Stimulated activated CD8-positive, alpha-beta memory T cell treated with anti-CD3 and anti-CD28 coated beads, Interleukin-4, amount 100 ng/mL, for 4 hours (primary cell): Measurements from ENCODE around the gene RGS7.

ENCODE experiments used
- DNase-seq, 2 donors: peaks; one replicate each; pipeline ENCODE4 v3.0.0-alpha.2; 2020; ENCODE audit warnings: low read depth in 2 of 2, low spot score in 1 of 2

RGS7 gene

GRCh38 chr1:241356519-241357365, at the start of gene RGS7:
RGS7 (minus strand) TSS chr1:241357205.
- no peak for DNase-seq

DNA sequence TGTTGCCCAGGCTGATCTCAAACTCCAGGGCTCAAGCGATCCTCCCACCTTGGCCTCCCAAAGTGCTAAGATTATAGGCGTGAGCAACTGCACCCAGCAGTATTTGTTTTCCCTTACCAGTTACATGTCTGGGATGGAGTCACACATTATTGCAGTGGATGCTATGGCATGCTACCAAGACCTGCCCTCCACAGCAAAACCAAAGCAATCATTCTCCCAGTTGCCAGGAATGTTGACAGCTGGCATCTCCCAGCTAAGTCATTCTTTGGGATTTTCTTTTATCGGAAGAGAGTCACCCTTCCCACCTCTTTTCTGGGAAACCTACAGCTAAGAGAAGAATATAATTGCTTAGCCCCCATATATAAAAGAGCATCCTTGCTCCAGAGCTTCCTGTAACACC, 49.4 kb upstream of the RGS7 start:
- DNase-seq = no peak

DNA sequence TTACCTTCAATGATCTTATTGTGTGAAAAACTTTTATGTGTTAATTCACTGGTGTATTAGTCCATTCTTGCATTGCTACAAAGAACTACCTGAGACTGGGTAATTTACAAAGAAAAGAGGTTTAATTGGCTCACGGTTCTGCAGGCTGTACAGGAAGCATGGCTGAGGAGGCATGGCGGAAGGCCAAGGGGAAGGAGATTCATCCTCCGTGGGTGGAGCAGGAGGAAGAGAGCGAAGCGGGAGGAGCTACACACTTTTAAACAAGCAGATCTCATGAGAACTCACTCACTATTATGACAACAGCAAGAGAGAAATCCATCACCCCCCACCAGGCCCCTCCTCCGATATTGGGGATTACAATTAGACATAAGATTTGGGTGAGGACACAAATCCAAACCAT, 44.2 kb upstream of the RGS7 start:
- no peak for DNase-seq

GRCh38 chr1:241396747-241397681, 40.0 kb upstream of the RGS7 start:
- DNase-seq = no peak

DNA sequence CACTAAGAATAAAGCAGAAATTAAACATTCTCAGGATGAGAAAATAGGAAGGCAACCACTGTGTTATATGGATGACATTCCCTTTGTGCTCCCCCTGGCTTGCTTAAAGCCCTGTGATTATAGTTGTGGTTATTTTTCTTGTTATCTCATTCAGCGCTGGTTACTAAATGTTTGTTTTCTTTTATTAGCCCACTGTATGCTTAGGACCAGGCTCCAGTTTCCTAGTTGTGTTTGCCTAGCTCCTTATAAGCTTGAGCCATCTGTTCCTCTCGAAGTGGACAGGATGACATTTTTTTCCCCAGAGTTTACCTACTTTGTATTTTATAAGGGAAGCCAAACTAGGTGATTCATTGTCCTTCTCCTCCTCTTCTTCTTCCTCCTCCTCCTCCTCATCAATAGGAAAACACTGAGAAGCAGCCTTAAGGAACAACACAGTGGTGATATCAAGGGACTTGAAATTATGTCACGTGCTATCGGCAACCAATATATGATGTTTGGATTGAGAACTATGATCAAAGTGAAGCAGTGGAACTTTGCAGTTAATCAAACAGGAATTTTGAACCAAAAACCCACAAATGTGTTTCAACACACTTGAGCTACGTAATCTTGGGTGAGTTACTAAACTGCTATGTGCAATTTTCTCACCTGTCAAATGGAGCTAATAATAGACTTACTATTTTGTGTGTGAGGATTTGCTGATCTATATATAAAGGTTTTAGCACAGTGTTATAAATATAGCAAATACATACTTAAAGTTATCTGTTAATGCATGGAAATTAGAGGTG, 35.1 kb upstream of the RGS7 start:
- no peak for DNase-seq

DNA sequence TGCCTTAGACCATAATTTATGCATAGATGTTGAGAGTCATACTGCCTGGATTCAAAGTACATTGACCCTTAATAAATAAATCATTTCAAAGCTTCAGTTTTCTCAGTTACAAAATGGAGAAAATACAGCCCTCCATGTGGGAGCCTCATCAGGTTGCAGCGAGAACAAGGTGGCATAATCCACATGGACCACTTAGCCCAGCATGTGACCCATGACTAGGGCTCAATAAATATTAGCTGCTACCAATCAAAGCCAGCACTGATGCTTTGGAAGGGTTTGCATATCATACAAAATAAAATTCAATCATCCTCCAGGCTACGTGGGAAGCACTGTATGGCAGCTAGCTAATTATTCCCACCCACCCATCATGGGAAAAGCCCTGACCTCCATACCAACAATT, 33.5 kb upstream of the RGS7 start:
- no peak for DNase-seq

- DNase-seq = no peak
These were observed 32.4 kb upstream of the RGS7 start for GRCh38 chr1:241389400-241389799.

DNA sequence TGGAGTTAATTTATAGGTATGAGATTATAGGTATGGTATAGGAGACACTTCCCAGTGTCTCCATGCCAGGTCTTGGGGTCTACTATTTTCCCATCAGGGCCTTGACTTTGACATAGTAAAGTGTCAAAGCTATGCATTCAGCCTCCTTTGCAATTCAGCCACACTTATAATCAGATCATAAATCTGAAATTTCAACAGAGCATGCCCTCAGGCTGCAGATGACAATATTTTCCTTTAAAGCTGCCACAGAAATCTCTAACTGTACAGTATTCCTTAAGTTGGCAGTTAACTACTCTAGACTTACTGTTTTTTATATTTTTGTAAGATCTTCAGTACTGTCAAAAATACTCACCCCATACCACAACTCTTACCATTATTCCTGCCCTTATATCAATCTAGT, 30.2 kb upstream of the RGS7 start:
- no peak for DNase-seq

GRCh38 chr1:241376701-241377100, 19.7 kb upstream of the RGS7 start:
- DNase-seq = no peak

- DNase-seq = no peak
These were observed 18.9 kb upstream of the RGS7 start for GRCh38 chr1:241375886-241376285.

GRCh38 chr1:241366196-241366595, 9.2 kb upstream of the RGS7 start:
- no peak for DNase-seq

GRCh38 chr1:241362350-241362749, 5.3 kb upstream of the RGS7 start:
- no peak for DNase-seq

- no peak for DNase-seq
These were observed 648 bp upstream of the RGS7 start for GRCh38 chr1:241357366-241358340.

DNA sequence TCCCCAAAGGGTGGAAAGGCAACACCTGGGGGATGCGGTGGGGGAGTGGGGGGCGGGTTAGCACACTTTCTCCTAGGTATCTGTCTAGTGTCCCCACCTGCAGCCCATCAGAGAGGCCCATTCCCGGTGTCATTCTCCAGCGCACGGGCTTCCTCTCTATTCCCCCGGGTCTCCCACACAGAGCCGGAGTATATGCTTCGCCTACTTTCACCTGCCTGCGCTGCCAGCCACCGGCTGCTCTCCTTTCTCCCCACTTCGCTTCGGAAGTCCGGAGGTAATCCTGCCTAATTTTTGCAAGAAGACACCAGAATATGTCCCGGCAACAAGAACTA, 852 bp downstream of the RGS7 start:
- DNase-seq = no peak

DNA sequence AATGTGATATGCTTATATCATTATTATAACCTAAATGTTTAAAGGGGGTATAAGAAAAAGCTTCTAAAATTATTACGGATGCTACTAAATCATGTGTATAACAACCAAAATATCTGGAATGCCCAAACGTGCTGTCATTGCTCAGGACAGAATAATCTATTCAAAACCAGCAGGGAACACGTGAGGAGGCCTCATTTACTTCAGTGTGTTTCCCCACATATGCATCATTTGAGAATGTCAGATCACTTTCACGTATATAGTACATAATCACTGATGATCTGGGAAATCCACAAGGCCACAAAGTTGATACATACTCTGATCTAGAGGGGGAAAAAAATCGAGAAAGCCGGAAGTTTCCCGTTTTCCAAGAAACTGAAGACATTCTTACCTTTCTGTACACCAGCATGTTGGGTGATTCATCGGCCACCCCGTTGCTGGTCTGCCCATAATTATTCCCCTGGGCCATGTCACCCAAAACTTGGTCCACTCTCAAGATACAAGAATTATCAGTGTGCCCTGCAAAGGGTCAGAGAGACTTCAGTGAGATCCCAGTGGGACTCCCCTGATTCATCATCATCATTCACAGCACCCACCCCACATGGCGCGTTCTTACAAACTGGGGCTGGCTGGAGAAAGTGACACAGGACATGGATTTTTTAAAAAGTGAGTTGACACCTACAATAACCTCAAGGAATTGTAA, 1.5 kb downstream of the RGS7 start:
- DNase-seq = no peak

GRCh38 chr1:241352401-241352800, 4.6 kb downstream of the RGS7 start:
- DNase-seq = no peak

DNA sequence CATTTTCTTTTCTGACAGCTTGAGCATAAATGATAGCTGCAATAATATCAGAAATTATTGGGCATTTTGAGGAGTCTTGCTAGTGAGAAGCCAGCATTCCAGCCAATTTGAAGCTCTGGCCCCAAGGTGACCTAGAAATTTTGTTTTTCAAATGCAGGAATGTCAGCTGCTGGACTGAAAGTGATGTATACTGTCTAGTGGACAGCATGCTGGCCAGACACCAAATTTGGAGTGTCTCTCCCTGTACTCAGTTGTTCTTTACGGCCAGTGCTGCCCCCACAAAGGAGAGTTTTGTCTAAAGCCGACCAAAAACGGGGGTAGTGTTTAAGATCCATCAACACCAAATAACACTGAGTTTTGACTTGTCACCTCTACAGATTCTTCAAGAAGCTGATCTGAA, 5.2 kb downstream of the RGS7 start:
- no peak for DNase-seq

- no peak for DNase-seq
These were observed 13.0 kb downstream of the RGS7 start for GRCh38 chr1:241343956-241344355.

GRCh38 chr1:241336335-241336734, 20.7 kb downstream of the RGS7 start:
- DNase-seq = no peak

GRCh38 chr1:241332987-241333386, 24.0 kb downstream of the RGS7 start:
- no peak for DNase-seq
